T-helper 17 cell (primary cell): Measurements from ENCODE around the gene PCDH1. TPM values are rescaled to one million over a fixed set of nuclear protein-coding genes. Genes with fewer than 3 reads are reported as not detected.
A peak's percentile ranks its signal among the peaks of the same experiment; 100 is the strongest.

Source experiments
- ATAC-seq: fragments of 150-1000 bp; cut with Tn5 transposase; 2 replicates; pipeline ENCODE4 v1.10.0; 2021; ENCODE audit warnings: mild to moderate bottlenecking, moderate library complexity
- DNase-seq, 3 donors: peaks; one replicate each; pipeline versions ENCODE4 v3.0.0 to v3.0.0-alpha.2; 2020 to 2021
- H3K9me3 ChIP-seq: one replicate; pipeline ENCODE4 v1.7.0; 2013; ENCODE audit warnings: low read length, mild to moderate bottlenecking; ENCODE audit not compliant: control insufficient read depth, poor library complexity, severe bottlenecking
- H3K27ac Mint-ChIP-seq: one replicate; pipeline ENCODE4 v1.8.0; 2022; ENCODE audit warnings: mild to moderate bottlenecking, moderate library complexity, mixed read lengths
- H3K27me3 Mint-ChIP-seq: one replicate; pipeline ENCODE4 v1.8.0; 2022; ENCODE audit warnings: mixed read lengths
- H3K36me3 Mint-ChIP-seq: one replicate; pipeline ENCODE4 v1.8.0; 2022; ENCODE audit warnings: low read depth, mixed read lengths
- H3K4me1 Mint-ChIP-seq: one replicate; pipeline ENCODE4 v1.8.0; 2022; ENCODE audit warnings: mild to moderate bottlenecking, mixed read lengths
- H3K4me3 Mint-ChIP-seq: one replicate; pipeline ENCODE4 v1.8.0; 2022; ENCODE audit warnings: mild to moderate bottlenecking, moderate library complexity, mixed read lengths
- total RNA-seq, 4 donors: library from RNA in 2 of 4; stranded (reverse) in 2 of 4; gene quantifications; one replicate each; pipeline ENCODE4 v1.2.3 and lab custom pipeline; 2022 to 2026

Gene PCDH1
- total RNA-seq, 2 donors from 2014 or later, result 0.57 to 0.87 TPM

GRCh38 chr5:141875022-141875740, 3.0 kb downstream of the PCDH1 start:
- DNase-seq, result no peak

GRCh38 chr5:141874262-141874964, 3.8 kb downstream of the PCDH1 start:
- H3K4me1 Mint-ChIP-seq, result peaks cover 23% of the 10 kb centered on the region
- H3K9me3 ChIP-seq, result no peaks in the 10 kb centered on the region
- H3K27ac Mint-ChIP-seq, result no peak overlapping the region
- peaks cover 11% of the 10 kb centered on the region for H3K36me3 Mint-ChIP-seq
- DNase-seq (no peak), ATAC-seq (no peak)
- H3K4me3 Mint-ChIP-seq, result no peak overlapping the region
- peaks cover 77% of the 10 kb centered on the region for H3K27me3 Mint-ChIP-seq

More at GRCh38 chr5:141875022-141875740, 3.0 kb downstream of the PCDH1 start:
- no peak overlapping the region for H3K27ac Mint-ChIP-seq
- peaks cover 11% of the 10 kb centered on the region for H3K36me3 Mint-ChIP-seq
- peaks cover 77% of the 10 kb centered on the region for H3K27me3 Mint-ChIP-seq
- ATAC-seq, result no peak
- peaks cover 28% of the 10 kb centered on the region for H3K4me1 Mint-ChIP-seq
- H3K9me3 ChIP-seq, result no peaks in the 10 kb centered on the region
- H3K4me3 Mint-ChIP-seq, result peak overlapping the region; percentile 53

GRCh38 chr5:141873933-141874261, 4.3 kb downstream of the PCDH1 start:
- DNase-seq (no peak), ATAC-seq (no peak)
- Mint-ChIP-seq H3K27me3 (peaks cover 77% of the 10 kb centered on the region), H3K36me3 (peaks cover 8% of the 10 kb centered on the region), H3K4me3 (no peak overlapping the region), H3K27ac (no peak overlapping the region), H3K4me1 (peaks cover 18% of the 10 kb centered on the region)
- H3K9me3 ChIP-seq, result no peaks in the 10 kb centered on the region

- Mint-ChIP-seq H3K4me3 (no peak overlapping the region), H3K27ac (no peak overlapping the region), H3K36me3 (peaks cover 8% of the 10 kb centered on the region), H3K4me1 (peaks cover 11% of the 10 kb centered on the region), H3K27me3 (peaks cover 78% of the 10 kb centered on the region)
- ATAC-seq, result no peak
- H3K9me3 ChIP-seq, result no peaks in the 10 kb centered on the region
- no peak for DNase-seq
Observed at GRCh38 chr5:141872496-141873356, 5.5 kb downstream of the PCDH1 start.

GRCh38 chr5:141871870-141872269, 6.3 kb downstream of the PCDH1 start:
- H3K27ac Mint-ChIP-seq, result no peak overlapping the region
- H3K27me3 Mint-ChIP-seq, result peaks cover 75% of the 10 kb centered on the region
- H3K4me3 Mint-ChIP-seq, result no peak overlapping the region
- no peak for DNase-seq
- H3K9me3 ChIP-seq, result no peaks in the 10 kb centered on the region
- peaks cover 6% of the 10 kb centered on the region for H3K36me3 Mint-ChIP-seq
- H3K4me1 Mint-ChIP-seq, result peaks cover 5% of the 10 kb centered on the region
- ATAC-seq, result no peak

GRCh38 chr5:141870871-141871270, 7.3 kb downstream of the PCDH1 start:
- ATAC-seq, result no peak
- Mint-ChIP-seq H3K27ac (no peak overlapping the region), H3K4me3 (no peak overlapping the region), H3K4me1 (peaks cover 4% of the 10 kb centered on the region), H3K27me3 (peaks cover 76% of the 10 kb centered on the region), H3K36me3 (peaks cover 6% of the 10 kb centered on the region)
- no peak for DNase-seq
- H3K9me3 ChIP-seq, result no peaks in the 10 kb centered on the region

- Mint-ChIP-seq H3K27me3 (peaks cover 77% of the 10 kb centered on the region), H3K4me1 (peaks cover 6% of the 10 kb centered on the region), H3K27ac (no peak overlapping the region)
Observed at GRCh38 chr5:141870228-141870627, 8.0 kb downstream of the PCDH1 start.

GRCh38 chr5:141869514-141869913, 8.7 kb downstream of the PCDH1 start:
- H3K4me1 Mint-ChIP-seq, result peaks cover 6% of the 10 kb centered on the region
- ATAC-seq (no peak), DNase-seq (no peak)
- H3K36me3 Mint-ChIP-seq, result peaks cover 9% of the 10 kb centered on the region
- H3K4me3 Mint-ChIP-seq, result no peak overlapping the region
- no peak overlapping the region for H3K27ac Mint-ChIP-seq
- H3K9me3 ChIP-seq, result no peaks in the 10 kb centered on the region
- H3K27me3 Mint-ChIP-seq, result peaks cover 71% of the 10 kb centered on the region

More at GRCh38 chr5:141870228-141870627, 8.0 kb downstream of the PCDH1 start:
- no peak overlapping the region for H3K4me3 Mint-ChIP-seq
- no peaks in the 10 kb centered on the region for H3K9me3 ChIP-seq
- no peak for ATAC-seq
- peaks cover 9% of the 10 kb centered on the region for H3K36me3 Mint-ChIP-seq
- no peak for DNase-seq

GRCh38 chr5:141869040-141869439, 9.2 kb downstream of the PCDH1 start:
- no peak overlapping the region for H3K4me3 Mint-ChIP-seq
- ATAC-seq, result no peak
- peaks cover 6% of the 10 kb centered on the region for H3K4me1 Mint-ChIP-seq
- H3K36me3 Mint-ChIP-seq, result peaks cover 9% of the 10 kb centered on the region
- no peaks in the 10 kb centered on the region for H3K9me3 ChIP-seq
- no peak overlapping the region for H3K27ac Mint-ChIP-seq
- H3K27me3 Mint-ChIP-seq, result peaks cover 67% of the 10 kb centered on the region
- no peak for DNase-seq

GRCh38 chr5:141868541-141868940, 9.7 kb downstream of the PCDH1 start:
- peaks cover 6% of the 10 kb centered on the region for H3K4me1 Mint-ChIP-seq
- no peak overlapping the region for H3K27ac Mint-ChIP-seq
- peaks cover 9% of the 10 kb centered on the region for H3K36me3 Mint-ChIP-seq
- H3K4me3 Mint-ChIP-seq, result no peak overlapping the region
- DNase-seq, result no peak
- H3K9me3 ChIP-seq, result no peaks in the 10 kb centered on the region
- ATAC-seq, result no peak
- peaks cover 62% of the 10 kb centered on the region for H3K27me3 Mint-ChIP-seq

GRCh38 chr5:141867651-141868050, 10.6 kb downstream of the PCDH1 start:
- H3K27ac Mint-ChIP-seq, result no peak overlapping the region
- ATAC-seq, result no peak
- no peak for DNase-seq
- H3K4me1 Mint-ChIP-seq, result peaks cover 6% of the 10 kb centered on the region
- no peak overlapping the region for H3K4me3 Mint-ChIP-seq
- peaks cover 59% of the 10 kb centered on the region for H3K27me3 Mint-ChIP-seq
- H3K9me3 ChIP-seq, result no peaks in the 10 kb centered on the region
- peaks cover 9% of the 10 kb centered on the region for H3K36me3 Mint-ChIP-seq

- DNase-seq (no peak), ATAC-seq (no peak)
- no peak overlapping the region for H3K4me3 Mint-ChIP-seq
- H3K27me3 Mint-ChIP-seq, result peaks cover 59% of the 10 kb centered on the region
- H3K27ac Mint-ChIP-seq, result no peak overlapping the region
- no peaks in the 10 kb centered on the region for H3K9me3 ChIP-seq
- H3K36me3 Mint-ChIP-seq, result peaks cover 9% of the 10 kb centered on the region
- H3K4me1 Mint-ChIP-seq, result peaks cover 6% of the 10 kb centered on the region
Observed at GRCh38 chr5:141867139-141867538, 11.1 kb downstream of the PCDH1 start.

- no peak overlapping the region for H3K4me3 Mint-ChIP-seq
- no peak for DNase-seq
- H3K36me3 Mint-ChIP-seq, result peaks cover 15% of the 10 kb centered on the region
Observed at GRCh38 chr5:141866096-141866495, 12.1 kb downstream of the PCDH1 start.

More at GRCh38 chr5:141866096-141866495, 12.1 kb downstream of the PCDH1 start:
- Mint-ChIP-seq H3K4me1 (peaks cover 9% of the 10 kb centered on the region), H3K27ac (no peak overlapping the region), H3K27me3 (peaks cover 60% of the 10 kb centered on the region)
- ATAC-seq, result no peak
- no peaks in the 10 kb centered on the region for H3K9me3 ChIP-seq
